Measurements from ENCODE around the gene COL27A1.

COL27A1 gene

GRCh38 chr9:114149181-114149580 is 6.2 kb upstream of the COL27A1 start:
- DNase-seq (ENCODE audit: low read depth): no peak

DNA sequence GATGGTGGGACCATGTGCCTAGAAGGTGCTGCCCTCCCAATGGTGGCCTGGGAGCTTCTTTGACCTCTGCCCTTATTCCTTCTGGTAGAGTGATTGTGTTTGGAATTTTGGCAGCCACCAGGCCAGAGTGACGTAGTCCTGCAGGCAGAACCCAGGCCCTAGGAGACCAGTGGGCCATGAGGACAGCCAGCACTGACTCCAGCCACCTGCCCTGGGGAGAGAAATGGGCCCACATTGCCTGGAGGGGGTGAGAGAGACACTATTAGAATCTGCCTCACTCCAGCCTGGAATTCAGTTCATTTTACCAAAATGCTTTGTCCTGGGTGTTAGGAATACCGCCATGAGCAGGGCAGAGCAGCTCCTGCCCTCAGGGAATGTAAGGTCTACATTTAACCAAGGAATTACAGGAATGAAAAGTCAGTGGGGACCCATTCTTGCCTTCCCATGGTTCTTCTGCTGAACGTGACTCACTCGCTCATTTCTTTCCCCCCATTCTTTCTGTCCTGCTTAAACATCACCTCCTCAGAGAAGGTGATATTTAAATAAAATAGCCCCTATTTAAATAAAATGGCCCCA is 5.5 kb upstream of the COL27A1 start:
- DNase-seq (ENCODE audit: low read depth): peak; percentile 81

GRCh38 chr9:114150608-114151007 is 4.7 kb upstream of the COL27A1 start:
- DNase-seq (ENCODE audit: low read depth): peak; percentile 29

DNA sequence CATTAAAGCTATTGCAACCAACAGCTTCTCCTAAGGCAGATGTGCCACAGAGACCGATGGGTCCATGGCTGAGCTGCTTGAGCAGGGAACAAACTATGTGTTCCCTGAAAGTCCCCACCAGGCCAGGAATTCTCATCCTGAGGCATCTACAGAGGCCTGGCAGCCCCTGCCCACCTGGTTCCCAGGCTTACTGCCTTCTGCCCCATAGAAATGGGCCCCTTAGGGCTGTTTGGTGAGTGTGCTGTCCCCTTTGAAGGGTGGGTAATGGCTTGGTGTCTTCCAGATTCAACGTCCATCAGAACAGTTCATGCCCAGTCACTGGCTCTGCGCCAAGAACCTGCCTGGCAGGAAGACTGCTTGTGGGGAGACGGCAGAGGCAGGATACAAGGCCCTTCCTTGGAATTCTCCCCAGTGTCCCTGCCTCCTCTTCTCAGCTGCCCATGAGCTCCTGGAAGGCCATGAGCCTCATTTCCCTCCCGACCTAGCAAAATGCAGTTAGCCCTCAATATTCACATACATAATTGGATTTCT is 3.8 kb upstream of the COL27A1 start:
- DNase-seq (ENCODE audit: low read depth): no peak

DNA sequence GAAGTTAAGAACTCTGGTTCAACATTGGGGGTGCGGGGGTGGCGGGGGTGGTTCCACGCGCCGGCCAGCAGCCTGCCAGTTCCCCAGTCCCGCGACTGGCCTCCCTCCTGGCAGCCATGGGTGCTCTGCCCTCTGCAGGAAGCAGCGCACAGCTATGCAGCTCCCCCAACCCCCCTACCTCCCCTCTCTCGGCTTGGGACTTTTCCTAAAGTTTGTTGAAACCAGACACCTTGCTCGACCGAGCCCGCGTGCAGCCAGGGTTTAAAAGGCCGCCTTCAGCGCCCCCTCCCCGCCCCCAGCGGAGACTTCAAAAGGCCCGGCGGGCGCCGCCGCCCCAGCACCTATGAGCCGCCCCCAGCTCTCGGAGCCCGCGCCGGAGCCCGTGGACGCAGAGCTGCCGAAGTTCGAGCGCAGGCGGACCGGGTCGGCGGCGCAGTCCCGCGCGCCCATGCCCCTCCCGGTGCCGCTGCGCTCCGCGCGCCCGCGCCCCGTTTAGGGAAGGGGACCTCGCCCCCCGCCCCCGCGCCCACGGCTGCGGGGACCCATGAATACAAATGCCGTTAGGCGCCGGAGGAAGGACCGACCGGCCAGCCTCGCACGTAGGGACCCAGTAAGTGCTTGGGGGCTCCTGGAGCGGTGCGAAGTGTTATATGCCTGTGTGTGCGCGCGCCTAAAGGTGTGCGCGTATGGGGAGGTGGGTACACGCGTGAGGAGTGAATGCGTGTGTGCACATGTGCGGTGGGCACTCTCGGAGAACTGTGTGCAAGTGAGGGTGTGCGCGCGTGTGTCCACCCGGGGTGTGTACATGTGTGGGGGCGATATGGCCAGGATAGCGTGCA is 1.4 kb upstream of the COL27A1 start:
- peak; percentile 49 for DNase-seq (ENCODE audit: low read depth)

GRCh38 chr9:114154600-114155102 is 686 bp upstream of the COL27A1 start:
- DNase-seq (ENCODE audit: low read depth): peak; percentile 19

GRCh38 chr9:114155995-114156656 is 789 bp downstream of the COL27A1 start:
- peak; percentile 21 for DNase-seq (ENCODE audit: low read depth)

DNA sequence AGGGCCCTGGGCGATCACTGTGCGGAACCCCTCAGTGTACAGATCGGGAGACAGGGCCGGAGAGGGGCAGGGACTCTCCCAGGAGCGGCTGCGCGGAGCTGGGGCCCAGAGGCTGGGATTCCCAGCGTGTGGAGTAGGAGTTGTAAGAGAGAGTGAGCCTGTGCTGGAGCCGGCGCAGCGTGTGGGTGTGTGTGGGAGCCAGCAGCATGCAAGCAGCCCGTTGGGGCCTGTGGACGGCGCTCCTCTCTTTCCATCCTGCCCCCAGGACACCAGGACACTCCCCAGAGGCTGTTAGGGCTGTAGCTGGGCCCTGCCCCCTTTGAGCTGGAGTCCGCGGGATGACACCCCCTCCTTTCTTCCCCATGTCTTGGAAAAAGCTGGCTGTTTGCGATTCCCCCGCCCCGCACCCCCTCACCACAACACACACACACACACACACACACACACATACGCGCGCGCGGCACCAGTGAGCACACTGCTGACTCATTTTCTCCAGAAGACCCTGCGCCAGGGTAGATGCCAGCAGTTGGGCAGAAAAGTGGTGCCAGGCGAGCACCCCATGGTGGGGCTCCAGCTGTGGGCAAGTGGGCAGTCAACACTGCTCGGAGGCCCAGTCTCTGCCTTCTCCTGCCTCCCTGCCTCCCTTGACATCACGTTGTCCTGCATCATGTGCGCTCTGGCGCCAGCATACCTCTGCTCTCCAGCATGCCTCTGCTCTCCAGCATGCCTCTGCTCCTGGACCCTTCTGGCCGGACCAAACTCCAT is 1.5 kb downstream of the COL27A1 start:
- peak; percentile 93 for DNase-seq (ENCODE audit: low read depth)

GRCh38 chr9:114157516-114158176 is 2.3 kb downstream of the COL27A1 start:
- DNase-seq (ENCODE audit: low read depth): peak; percentile 75

DNA sequence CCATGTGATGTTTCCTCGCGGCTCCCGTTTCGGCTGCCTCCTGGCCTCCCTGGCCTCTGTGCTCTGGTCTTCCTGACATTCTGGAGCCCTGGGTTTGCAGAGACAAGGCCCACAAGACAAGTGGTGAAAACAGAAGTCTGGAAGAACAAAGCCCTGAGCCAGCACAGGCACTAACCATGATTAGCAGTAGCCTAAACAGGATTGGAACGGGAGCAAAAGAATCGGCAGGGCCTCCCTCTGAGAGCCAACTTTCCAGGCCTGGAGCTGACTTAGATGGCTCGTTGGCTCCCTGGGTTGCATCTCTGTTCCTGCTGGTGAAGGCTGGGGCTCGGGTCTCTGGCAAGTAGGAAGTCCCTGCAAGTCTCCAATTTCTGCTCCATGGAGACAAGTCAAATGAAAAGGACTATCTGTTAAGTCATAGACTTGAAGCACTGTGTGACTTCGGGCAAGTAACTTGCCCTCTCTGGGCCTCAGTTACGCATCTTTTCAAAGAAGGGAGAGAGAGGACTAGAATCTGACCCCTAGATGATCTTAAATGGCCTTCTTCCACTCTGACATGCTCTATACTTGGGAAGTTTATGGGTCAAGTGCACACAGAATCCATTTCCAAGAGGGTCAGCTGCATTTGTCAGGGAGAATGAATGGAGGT is 3.3 kb downstream of the COL27A1 start:
- DNase-seq (ENCODE audit: low read depth): no peak

DNA sequence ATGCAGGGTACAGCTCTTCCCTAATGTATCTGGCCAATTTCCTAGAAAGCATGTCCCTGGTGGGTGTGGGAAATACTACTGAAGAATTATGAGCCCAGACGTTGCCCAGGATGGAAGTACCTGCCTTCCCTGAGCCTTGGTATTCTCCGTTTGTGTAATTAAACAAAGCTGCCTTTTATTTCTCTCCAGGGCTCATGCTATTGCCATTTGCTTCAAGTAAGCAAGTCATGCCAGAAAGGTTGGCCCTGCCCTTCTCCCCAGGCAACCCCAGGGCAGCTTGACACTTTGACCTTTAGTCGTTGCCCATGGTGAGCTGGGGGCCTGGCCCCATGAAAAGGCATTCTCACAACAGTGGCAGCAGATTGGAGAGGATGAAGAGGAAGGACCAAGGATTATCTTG is 4.4 kb downstream of the COL27A1 start:
- no peak for DNase-seq (ENCODE audit: low read depth)

GRCh38 chr9:114161513-114161912 is 6.2 kb downstream of the COL27A1 start:
- no peak for DNase-seq (ENCODE audit: low read depth)

- peak; percentile 79 for DNase-seq (ENCODE audit: low read depth)
Observed at GRCh38 chr9:114163517-114163951, 8.2 kb downstream of the COL27A1 start.

DNA sequence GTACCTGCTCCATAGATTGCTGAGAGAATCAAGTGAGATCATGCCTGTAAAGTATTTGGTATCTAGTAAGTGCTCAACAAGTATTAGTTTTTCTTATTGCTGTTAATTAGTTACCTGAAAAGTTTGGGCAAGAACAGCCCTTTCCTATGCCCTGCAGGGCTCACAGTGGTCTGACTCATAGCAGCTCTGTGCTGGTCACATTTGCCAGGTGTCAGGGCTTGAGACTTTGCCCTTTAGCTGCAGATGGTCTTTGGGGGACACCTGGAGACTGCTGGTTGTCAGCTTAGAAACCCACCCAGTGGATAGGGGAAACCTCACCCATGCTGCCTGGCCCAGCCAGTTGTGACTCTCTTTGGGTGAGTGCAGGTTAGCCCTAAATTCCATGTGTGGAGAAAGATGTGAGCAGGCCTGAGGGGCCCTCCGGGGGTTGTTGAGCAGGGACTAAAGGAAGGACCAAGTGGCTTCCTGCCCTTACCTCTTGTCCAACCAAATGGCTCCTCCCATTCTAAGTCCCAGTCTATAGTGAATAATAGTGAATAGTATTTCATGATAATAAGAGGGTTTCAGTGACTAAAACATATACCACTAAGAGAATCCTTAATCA is 9.0 kb downstream of the COL27A1 start:
- DNase-seq (ENCODE audit: low read depth): no peak

- no peak for DNase-seq (ENCODE audit: low read depth)
Observed at GRCh38 chr9:114165407-114166102, 10.2 kb downstream of the COL27A1 start.

DNA sequence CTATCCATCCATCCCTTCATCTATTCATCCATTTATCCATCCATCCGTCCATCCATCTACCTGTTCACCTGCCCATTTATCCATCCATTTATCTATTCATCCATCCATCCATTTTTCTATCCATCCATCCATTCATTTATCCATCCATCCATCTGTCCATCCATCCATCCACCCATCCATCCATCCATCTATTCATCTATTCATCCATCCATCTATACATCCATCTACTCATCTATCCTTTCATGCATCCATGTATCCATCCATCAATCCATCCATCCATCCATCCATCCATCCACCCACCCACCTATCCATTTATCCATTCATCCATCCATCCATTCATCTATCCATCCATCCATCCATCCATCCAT is 10.8 kb downstream of the COL27A1 start:
- no peak for DNase-seq (ENCODE audit: low read depth)

DNA sequence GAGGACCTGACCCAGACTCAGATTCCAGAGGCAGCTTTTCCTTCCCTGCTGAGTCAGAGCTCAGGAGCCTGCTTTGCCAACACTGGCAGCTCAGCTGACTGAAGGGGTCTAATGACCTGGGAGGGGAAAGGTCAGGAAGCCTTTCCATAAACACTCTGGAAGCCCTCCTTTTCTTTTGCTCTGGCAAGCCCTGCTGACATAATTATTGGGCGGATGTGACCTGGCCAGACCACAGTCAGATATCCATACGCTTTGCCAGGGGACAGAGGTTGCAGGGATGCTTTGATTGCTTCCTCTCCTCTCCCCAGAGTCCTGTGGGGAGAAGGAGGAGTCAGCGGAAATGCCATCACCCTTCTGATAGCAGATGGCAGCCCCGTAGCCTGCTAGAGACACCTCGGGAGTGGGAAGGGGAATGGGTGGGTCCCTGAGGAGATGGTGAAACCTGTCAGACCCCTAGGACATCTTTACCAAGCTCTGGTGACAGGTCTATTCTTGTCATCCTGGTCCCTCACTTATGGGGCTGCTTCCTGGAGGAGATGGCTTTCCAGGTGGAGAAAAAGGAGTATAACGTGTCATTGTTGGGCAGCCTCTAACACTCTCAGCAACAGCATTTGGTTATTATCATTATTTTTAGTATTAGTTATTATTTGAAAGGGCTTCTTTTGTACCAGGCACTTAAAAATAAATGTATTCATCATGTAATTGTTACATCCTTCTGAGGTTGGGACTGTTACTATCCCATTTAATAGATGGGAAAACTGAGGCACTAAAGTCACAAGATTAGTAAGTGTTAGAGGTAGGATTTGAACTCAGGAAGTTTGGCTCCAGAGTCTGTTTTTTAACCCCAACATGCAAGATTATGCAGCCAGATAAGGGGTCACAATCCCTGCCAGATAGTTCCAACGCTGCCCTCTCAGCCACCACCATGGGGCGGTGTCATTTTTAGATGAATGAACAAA is 11.6 kb downstream of the COL27A1 start:
- peak; percentile 50 for DNase-seq (ENCODE audit: low read depth)

DNA sequence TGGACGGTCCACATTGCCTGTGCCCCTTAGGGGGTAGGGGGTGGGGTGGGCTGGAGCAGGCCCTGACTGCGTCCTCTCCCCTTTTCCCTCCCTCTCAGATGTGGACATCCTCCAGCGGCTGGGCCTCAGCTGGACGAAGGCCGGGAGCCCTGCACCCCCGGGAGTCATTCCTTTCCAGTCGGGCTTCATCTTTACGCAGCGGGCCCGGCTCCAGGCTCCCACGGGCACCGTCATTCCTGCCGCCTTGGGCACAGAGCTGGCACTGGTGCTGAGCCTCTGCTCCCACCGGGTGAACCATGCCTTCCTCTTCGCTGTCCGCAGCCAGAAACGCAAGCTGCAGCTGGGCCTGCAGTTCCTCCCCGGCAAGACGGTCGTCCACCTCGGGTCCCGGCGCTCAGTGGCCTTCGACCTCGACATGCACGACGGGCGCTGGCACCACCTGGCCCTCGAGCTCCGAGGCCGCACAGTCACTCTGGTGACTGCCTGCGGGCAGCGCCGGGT is 12.3 kb downstream of the COL27A1 start:
- DNase-seq (ENCODE audit: low read depth): no peak
